ENCODE results near the gene INHA.

INHA gene

GRCh38 chr2:219572237-219573001, at the start of gene INHA:
TSS of gene INHA (plus strand) at chr2:219572310. CDS start at chr2:219572375, 65 bp downstream.
- no peak for DNase-seq

- DNase-seq: peak in 2 of 56 donors; percentile 40 to 41
These were observed 49.0 kb upstream of the INHA start for GRCh38 chr2:219523031-219523671.

- DNase-seq: no peak
These were observed 47.3 kb upstream of the INHA start for GRCh38 chr2:219524817-219525216.

GRCh38 chr2:219525533-219526232, 46.4 kb upstream of the INHA start:
- no peak for DNase-seq

GRCh38 chr2:219526320-219527075, 45.6 kb upstream of the INHA start:
- DNase-seq: no peak

GRCh38 chr2:219527076-219527394, 45.1 kb upstream of the INHA start:
- DNase-seq: peak in 1 of 56 donors; percentile 23

- DNase-seq: no peak
These were observed 44.6 kb upstream of the INHA start for GRCh38 chr2:219527472-219527871.

GRCh38 chr2:219530048-219530963, 41.8 kb upstream of the INHA start:
- peak; percentile 8 to 90 (median 75) for DNase-seq

GRCh38 chr2:219531639-219532377, 40.3 kb upstream of the INHA start:
- no peak for DNase-seq

- no peak for DNase-seq
These were observed 39.8 kb upstream of the INHA start for GRCh38 chr2:219532378-219532649.

- DNase-seq: no peak
These were observed 38.0 kb upstream of the INHA start for GRCh38 chr2:219533930-219534661.

- no peak for DNase-seq
These were observed 35.7 kb upstream of the INHA start for GRCh38 chr2:219536425-219536824.

GRCh38 chr2:219536967-219537366, 35.1 kb upstream of the INHA start:
- DNase-seq: no peak

GRCh38 chr2:219537657-219538488, 34.2 kb upstream of the INHA start:
- no peak for DNase-seq

- peak in 4 of 56 donors; percentile 21 to 30 (median 28) for DNase-seq
These were observed 33.6 kb upstream of the INHA start for GRCh38 chr2:219538504-219538951.

GRCh38 chr2:219538956-219539788, 32.9 kb upstream of the INHA start:
- no peak for DNase-seq

- no peak for DNase-seq
These were observed 32.0 kb upstream of the INHA start for GRCh38 chr2:219539926-219540678.

All from nucleus accumbens (tissue), 56 donors.